HG02840 (cell line): ENCODE data around the gene LRP1B.

Source experiments
- ATAC-seq: cut with Tn5 transposase; IDR thresholded peaks from one replicate; pipeline ENCODE4 v1.9.1; 2021; ENCODE audit warnings: mild to moderate bottlenecking, moderate library complexity, moderate number of reproducible peaks; ENCODE audit not compliant: unreplicated experiment, low FRiP score

The LRP1B gene

GRCh38 chr2:140892911-140893637 is 1237.7 kb downstream of the LRP1B start:
- no peak for ATAC-seq

- no peak for ATAC-seq
Measured at GRCh38 chr2:140892436-140892835, 1238.4 kb downstream of the LRP1B start.

DNA sequence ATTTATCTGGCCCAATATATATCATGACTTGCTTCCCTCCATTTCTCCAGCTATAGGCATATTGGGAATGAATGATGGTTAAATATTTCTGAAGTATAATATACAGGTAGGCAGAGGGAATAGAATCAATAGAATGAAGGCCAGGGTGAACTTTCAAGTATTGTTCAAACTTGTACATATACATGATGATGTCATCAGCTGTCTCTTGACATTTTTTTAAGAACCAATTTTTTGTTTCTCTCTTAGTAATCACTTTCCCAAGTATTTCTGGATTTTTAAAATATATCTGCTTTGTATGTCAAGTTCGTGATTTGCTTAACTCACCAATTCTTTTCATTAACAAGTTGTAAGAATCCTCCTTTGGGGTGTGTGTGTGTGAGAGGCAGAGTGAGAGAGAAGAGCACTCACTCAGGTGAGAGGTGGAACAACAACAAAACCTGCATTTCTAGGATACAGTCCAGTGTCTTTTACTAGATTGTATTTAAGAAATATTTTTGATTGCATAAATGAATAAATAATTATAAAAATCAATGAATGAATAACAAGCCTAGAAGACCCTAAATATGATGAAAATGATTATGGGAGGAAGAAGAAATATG is 1239.1 kb downstream of the LRP1B start:
- no peak for ATAC-seq

- no peak for ATAC-seq
Measured at GRCh38 chr2:140882671-140883620, 1247.9 kb downstream of the LRP1B start.

GRCh38 chr2:140880573-140880972 is 1250.2 kb downstream of the LRP1B start:
- no peak for ATAC-seq

GRCh38 chr2:140876015-140876414 is 1254.8 kb downstream of the LRP1B start:
- ATAC-seq = no peak

DNA sequence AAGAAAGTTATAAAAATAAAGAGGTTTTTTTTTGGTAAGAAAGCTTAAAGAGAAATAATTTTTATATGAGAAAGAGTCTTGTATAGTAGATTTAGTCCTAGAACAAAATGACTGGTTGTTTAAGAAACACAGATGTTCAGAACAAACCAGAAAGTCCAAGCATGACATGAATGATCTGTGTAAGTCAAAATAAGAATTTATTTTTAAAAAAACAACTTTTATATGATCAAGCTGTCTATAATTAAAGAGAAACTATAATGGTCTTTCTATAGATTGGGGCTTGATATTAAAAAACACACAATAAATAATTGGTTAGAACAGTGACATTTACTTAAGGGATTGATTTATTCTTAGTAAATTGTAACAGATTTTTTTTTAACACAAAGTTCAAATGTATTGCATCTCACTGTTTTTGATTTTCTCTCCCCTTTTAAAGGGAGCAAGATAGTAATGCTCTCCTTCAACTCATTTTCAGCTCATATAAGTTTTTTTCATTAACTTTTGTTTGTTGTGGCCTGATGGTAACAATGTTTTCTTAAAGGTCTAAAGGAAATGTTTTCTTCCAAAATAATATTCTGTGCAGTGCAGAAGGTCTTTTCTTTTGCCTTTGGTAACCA is 1256.8 kb downstream of the LRP1B start:
- ATAC-seq = no peak

DNA sequence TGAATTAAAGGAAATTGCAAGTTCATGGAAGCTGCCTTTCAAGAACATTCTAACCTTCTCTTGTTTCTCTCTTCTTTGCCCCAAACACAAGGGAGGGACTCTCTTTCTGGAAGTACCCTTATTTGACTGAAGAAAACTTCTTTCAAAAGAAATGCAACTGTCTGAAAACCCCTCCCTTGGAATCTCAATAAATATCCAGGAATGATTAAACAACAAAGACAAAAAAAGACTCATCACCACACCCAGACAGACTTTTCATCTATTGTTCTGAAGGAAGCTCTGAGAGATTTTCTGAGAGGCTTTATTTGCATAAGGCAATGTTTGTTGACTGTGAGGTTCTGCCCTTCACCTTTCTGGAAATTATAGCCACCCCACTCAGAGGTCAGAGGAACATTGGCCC is 1260.9 kb downstream of the LRP1B start:
- no peak for ATAC-seq

DNA sequence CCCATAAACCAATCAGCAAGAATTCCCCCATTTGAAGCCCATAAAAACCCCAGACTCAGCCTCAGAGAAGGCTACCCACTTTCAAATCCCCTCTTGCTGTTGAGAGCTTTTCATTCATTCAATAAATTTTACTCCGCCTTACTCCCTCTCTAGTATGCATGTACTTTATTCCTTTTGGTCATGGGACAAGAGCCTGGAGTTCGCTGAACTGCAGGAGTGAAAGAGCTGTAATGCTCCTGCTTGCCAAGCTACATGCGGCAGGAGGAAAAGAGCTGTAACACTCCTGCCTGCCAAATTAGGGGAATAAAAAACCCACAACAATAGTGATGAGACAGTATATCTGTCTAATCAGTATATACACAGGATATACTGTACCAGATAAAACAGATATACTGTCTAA is 1261.7 kb downstream of the LRP1B start:
- no peak for ATAC-seq

- ATAC-seq = no peak
Measured at GRCh38 chr2:140865837-140866236, 1265.0 kb downstream of the LRP1B start.

DNA sequence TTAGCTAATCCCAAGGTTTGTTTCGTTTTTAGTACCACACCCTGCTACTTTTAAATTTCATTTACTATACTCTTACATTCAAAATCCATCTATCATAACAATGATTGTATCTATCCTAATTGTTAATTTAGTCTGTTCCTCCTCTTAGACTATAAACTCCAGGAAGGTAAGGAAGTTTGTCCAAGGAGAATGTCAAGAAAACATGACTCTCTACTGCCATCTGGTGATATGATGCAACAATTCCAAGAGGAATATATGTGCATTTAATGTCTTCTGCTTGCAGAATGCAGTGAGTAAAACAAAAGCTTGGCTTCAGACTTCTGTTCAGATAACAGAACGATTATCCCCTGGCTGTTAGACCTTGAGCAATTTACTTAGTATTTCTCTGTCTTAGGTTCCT is 1267.1 kb downstream of the LRP1B start:
- ATAC-seq = no peak

DNA sequence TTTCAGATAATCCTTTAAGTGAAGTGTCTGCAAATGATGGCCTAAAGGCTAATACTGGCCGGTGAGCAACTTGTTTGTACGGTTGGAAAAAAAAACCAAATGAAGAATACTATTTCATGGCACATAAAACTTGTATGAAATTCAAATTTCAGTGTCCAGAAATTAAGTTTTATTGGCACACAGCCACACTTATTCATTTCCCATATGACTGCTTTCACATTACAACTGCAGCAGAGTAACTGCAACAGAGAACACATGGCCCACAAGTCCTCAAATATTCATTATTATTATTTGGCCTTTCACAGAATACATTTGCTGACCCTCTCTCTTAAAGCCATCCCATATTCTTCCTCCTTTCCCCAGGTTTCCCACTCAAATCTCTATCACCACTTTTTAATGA is 1268.6 kb downstream of the LRP1B start:
- ATAC-seq = no peak

DNA sequence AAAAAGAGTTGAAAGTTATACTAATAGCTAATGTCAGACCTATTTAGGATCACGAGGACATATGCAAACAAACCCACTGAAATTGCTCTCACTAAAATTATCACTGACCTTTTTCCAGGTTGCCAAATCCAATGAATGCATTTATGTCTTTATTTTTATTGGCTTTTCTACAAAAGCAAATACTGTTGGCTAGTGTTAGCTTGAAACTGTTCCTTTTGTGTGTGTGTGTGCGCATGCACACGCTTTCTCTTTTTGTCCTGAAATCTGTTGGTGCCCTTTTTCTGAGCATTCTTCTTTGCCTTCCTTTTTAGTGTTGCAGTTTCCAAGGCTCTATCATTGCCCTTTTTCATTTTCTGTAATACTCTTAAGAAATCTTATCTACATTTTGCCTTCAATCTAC is 1269.2 kb downstream of the LRP1B start:
- ATAC-seq = no peak

DNA sequence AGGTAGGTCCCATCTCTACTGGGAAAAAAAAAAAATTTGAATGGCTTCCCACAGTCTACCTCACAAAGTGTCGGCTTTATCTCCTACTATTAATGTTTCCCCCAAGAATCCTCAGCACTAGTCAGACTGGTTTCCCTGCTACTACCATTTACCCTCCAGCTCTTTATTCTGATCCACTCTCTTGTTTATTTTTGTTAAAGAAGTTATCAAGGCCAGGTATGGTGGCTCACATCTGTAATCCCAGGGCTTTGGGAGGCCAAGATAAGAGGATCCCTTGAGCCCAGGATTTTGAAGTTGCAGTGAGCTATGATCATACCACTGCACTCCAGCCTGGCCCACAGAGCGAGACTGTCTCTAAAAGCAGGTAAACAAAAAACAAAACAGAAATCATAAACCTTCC is 1275.3 kb downstream of the LRP1B start:
- ATAC-seq = no peak

- ATAC-seq = no peak
Measured at GRCh38 chr2:140851258-140851981, 1279.4 kb downstream of the LRP1B start.

DNA sequence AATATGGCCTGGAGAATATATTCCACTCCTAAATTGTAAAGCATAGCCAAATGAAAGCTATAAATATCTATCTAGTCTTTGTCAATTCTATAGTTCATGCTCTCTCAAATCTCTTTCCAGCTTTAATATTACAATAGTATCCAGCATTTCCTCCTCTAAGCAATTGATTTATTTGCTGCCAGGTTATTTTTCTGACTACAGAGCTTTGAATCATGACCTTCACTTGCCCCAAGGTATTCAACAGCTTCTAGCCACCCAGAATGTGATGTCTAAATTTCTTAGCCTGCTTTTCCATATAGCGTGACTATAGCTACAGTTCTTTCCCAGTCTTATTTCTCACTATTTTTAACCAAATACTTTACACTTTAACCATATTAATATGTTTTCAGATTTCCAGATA is 1287.6 kb downstream of the LRP1B start:
- ATAC-seq = no peak

GRCh38 chr2:140842110-140842509 is 1288.7 kb downstream of the LRP1B start:
- no peak for ATAC-seq

DNA sequence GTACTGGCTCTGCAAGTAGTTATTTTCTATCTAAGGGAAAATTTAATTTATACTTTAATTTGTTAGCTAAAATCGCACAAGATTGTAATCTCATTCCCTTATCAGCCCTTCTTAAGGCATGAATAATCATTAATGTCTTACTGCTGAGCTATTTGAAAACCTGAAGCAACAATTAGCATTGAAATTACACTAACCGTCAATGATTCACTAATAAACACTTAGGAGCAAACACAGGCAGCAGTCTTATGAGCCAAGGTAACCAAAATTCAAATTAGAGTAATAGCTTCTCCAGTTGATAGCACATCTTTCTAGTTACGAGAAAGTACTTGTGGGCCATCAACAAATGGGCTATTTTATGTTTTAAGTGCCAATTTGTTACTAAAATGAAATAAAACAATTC is 1289.7 kb downstream of the LRP1B start:
- ATAC-seq = no peak

GRCh38 chr2:140836826-140837225 is 1294.0 kb downstream of the LRP1B start:
- no peak for ATAC-seq

- ATAC-seq = no peak
Measured at GRCh38 chr2:140835079-140835478, 1295.7 kb downstream of the LRP1B start.
